Vein endothelial cell (primary cell): ENCODE results near the gene DDI1. TPM values are rescaled to one million over a fixed set of nuclear protein-coding genes. Genes with fewer than 3 reads are reported as not detected.

Experiments
- total RNA-seq: library from RNA; depleted of rRNA; stranded (reverse); fragments of >200 nt; gene quantifications from 2 replicates; pipeline ENCODE4 v1.2.3, GENCODE V29; 2012

DDI1 gene
- total RNA-seq, result not detected in 2 replicates

DNA sequence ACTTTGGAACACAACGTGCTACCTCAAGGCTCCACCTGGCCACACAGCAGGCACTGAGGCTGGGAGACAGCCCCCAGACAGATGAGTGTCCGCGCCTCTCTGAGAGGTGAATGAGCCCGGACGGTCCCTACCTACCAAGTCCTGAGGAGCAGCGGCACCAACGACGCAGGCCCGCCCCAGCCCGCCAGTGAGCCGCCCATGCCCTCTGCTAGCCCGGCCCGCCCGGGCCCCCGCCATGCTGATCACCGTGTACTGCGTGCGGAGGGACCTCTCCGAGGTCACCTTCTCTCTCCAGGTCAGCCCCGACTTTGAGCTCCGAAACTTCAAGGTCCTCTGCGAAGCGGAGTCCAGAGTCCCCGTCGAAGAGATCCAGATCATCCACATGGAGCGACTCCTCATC lies at the start of gene DDI1:
TSS of gene DDI1 (plus strand) at position 53 of the 400 bp plus-strand sequence. CDS start at position 236, 183 bp downstream.

Other genes with a start within 250 kb of the DDI1 start
- 9.5 and 21.9 TPM in 2 replicates for gene PDGFD, start 127.5 kb downstream of the DDI1 start, total RNA-seq